ENCODE data around the gene DNAJC5G. TPM values are rescaled to one million over a fixed set of nuclear protein-coding genes. Genes with fewer than 3 reads are reported as not detected.

DNAJC5G gene
- total RNA-seq, 1 experiment from 2014 or later, result not detected

DNA sequence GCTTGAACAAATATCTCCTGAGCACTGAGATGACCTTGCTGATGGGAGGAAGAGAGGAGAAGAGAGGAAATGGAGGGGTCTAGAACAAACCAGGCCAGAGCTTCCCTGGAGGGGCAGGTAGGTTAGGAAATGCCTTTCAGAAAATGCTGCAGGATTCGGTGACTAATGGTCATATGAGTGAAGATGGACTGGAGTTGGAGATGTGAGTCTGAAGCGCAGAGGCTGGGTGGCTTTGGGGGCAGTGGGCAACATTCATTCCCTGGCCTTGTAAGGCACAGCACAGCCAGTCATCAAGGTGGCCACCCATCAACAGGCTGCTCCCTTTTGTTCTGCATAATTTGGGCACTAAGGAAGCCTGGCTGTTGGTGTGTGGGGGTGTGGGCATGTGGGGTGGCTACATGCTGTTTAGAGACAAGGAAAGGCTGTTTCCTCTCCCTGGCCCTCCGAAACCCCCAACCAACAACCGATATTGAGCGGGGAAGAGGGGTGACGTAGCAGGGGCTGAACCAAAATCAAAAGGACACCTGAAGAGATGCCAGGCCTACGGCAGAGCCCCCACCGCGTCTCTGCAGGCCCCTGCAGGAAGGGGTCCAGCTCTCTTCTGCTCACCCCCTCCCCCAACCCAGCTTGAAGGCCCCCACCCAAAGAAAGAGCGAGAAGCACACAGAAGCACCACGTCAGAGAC is 13.8 kb upstream of the DNAJC5G start:
- H2AFZ ChIP-seq, result no peak overlapping the region
- H3K36me3 ChIP-seq (ENCODE audit: low read depth), result no peaks in the 10 kb centered on the region
- H3K9me2 ChIP-seq (ENCODE audit: insufficient read depth), result no peaks in the 10 kb centered on the region
- CTCF ChIA-PET, result no interaction called here
- intact Hi-C loops (cut with micrococcal nuclease; ENCODE audit: unreplicated experiment), result no loop called here
- H3K79me2 ChIP-seq (ENCODE audit: low read depth), result no peaks in the 10 kb centered on the region
- BruUV-seq (replicated peaks), result no TSS peak
- no peaks in the 10 kb centered on the region for H3K9me3 ChIP-seq (ENCODE audit: insufficient read depth, low read depth)
- H3K27me3 ChIP-seq (ENCODE audit: insufficient read depth, low read depth), result peaks cover 70% of the 10 kb centered on the region
- H3K4me2 ChIP-seq, result no peak overlapping the region
- TF ChIP-seq, protein P1, sequence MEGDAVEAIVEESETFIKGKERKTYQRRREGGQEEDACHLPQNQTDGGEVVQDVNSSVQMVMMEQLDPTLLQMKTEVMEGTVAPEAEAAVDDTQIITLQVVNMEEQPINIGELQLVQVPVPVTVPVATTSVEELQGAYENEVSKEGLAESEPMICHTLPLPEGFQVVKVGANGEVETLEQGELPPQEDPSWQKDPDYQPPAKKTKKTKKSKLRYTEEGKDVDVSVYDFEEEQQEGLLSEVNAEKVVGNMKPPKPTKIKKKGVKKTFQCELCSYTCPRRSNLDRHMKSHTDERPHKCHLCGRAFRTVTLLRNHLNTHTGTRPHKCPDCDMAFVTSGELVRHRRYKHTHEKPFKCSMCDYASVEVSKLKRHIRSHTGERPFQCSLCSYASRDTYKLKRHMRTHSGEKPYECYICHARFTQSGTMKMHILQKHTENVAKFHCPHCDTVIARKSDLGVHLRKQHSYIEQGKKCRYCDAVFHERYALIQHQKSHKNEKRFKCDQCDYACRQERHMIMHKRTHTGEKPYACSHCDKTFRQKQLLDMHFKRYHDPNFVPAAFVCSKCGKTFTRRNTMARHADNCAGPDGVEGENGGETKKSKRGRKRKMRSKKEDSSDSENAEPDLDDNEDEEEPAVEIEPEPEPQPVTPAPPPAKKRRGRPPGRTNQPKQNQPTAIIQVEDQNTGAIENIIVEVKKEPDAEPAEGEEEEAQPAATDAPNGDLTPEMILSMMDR (conservative IDR thresholded peaks at IDR 0.05), result no peak
- TF ChIP-seq EZH2 (IDR thresholded peaks at IDR 0.05; ENCODE audit: low read depth), result no peak
- no peak for DNase-seq
- no peaks in the 10 kb centered on the region; the same call in 1 of the 2 replicates for H3F3A ChIP-seq (ENCODE audit: insufficient read depth, low read depth)
- H3K4me1 ChIP-seq (replicated peaks; ENCODE audit: insufficient read depth), result no peaks in the 10 kb centered on the region
- H3K27ac ChIP-seq, result no peak overlapping the region
- POLR2A ChIA-PET (ENCODE audit: unreplicated experiment), result no interaction called here
- no peaks in the 10 kb centered on the region for H4K20me1 ChIP-seq (ENCODE audit: insufficient read depth)
- no peak overlapping the region for H3K4me3 ChIP-seq

DNA sequence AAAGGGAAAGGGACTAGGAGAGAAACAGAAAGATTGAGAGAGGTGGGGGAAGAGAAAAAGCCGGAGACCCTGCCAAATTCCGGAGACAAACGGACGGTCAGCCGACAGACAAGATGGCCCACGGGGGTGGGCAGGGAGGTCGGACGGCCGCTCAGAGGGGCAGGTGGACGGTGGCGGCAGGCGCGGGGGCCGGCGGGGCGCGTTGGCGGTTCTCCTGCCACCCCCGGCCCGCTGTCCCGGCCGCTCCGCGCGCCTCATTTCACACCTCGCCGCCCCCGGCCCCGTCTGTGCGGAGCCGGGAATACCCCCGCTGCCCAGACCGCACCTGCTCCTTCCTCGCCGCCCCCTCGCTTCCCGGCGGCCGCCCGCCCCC is 13.3 kb upstream of the DNAJC5G start:
- H3K4me2 ChIP-seq, result no peak overlapping the region
- H3K4me1 ChIP-seq (replicated peaks; ENCODE audit: insufficient read depth), result no peaks in the 10 kb centered on the region
- no peak for DNase-seq
- H2AFZ ChIP-seq, result no peak overlapping the region
- peaks cover 66% of the 10 kb centered on the region for H3K27me3 ChIP-seq (ENCODE audit: insufficient read depth, low read depth)
- H3K27ac ChIP-seq, result no peak overlapping the region
- intact Hi-C loops (cut with micrococcal nuclease; ENCODE audit: unreplicated experiment), result no loop called here
- ChIA-PET POLR2A (ENCODE audit: unreplicated experiment) (interaction anchor here (0.6 kb wide), 1 partner anchor 230 kb away, joined by 11 read pairs; no protein-coding TSS in a partner anchor), CTCF (interaction anchor here (0.6 kb wide), 1 partner anchor 108 kb away, joined by 7 read pairs; no protein-coding TSS in a partner anchor)
- H3K9me3 ChIP-seq (ENCODE audit: insufficient read depth, low read depth), result no peaks in the 10 kb centered on the region
- no TSS peak for BruUV-seq (replicated peaks)
- H3K9me2 ChIP-seq (ENCODE audit: insufficient read depth), result no peaks in the 10 kb centered on the region
- H3K36me3 ChIP-seq (ENCODE audit: low read depth), result no peaks in the 10 kb centered on the region
- no peaks in the 10 kb centered on the region; the same call in 1 of the 2 replicates for H3F3A ChIP-seq (ENCODE audit: insufficient read depth, low read depth)
- no peaks in the 10 kb centered on the region for H3K79me2 ChIP-seq (ENCODE audit: low read depth)
- H4K20me1 ChIP-seq (ENCODE audit: insufficient read depth), result no peaks in the 10 kb centered on the region
- no peak for TF ChIP-seq EZH2 (IDR thresholded peaks at IDR 0.05; ENCODE audit: low read depth)
- TF ChIP-seq, protein P1 (conservative IDR thresholded peaks at IDR 0.05), result no peak
- no peak overlapping the region for H3K4me3 ChIP-seq

DNA sequence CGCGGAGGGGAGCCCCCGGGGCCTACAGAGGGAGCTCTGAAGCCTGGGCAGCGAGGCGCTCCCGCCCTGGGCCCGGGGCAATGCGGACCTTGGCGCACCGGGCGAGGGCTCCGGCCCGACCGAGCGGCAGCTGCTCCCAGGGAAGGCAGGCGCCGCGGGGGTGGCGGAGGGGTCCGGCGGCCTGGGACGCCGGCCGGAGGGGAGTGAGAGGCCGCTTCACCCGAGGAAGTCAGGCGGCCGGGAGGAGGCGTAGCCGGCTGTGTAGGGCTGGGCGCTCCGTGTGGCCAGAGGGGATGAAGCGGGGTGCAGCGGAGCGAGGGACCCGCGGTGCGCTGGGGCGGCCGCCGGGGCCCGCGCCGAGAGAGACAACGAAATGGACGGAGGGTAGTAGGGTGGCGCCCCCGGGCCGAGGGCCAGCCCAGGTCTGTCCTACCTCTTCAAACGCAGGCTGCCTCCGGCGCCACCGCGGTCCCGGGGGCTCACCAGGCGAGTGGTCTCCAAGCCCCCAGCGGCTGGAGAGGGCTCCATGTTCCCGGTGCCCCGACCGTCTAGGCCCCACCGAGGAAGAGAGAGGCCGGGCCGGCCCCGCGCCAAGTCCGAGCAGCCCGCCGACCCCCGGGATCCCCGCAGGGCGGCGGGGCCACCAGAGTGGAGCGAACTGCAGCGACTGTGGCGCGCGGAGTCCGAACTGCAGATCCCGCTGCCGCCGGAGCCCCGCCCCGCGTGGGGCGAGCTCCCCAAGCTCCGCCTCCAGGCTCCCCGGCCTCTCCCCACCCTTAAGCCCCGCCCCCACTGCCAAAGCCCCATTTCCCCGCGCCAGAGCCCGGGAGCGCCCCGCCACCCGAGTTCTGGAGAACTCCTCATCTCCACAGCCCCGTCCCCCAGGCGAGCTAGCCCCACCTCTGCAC is 12.6 kb upstream of the DNAJC5G start, which contains the start of gene SLC30A3:
Gene SLC30A3 (minus strand): TSS at position 669 of the 908 bp plus-strand sequence. CDS start 141 bp downstream, at position 528.
- H2AFZ ChIP-seq, result peak within 1 kb of the TSS; percentile 62; the same call in 1 of the 2 replicates
- no peaks in the 10 kb centered on the region for H3K4me1 ChIP-seq (replicated peaks; ENCODE audit: insufficient read depth)
- no peak for TF ChIP-seq EZH2 (IDR thresholded peaks at IDR 0.05; ENCODE audit: low read depth)
- TF ChIP-seq, protein P1 (conservative IDR thresholded peaks at IDR 0.05), result no peak
- H4K20me1 ChIP-seq (ENCODE audit: insufficient read depth), result no peaks in the 10 kb centered on the region
- intact Hi-C loops (cut with micrococcal nuclease; ENCODE audit: unreplicated experiment), result no loop called here
- H3K9me2 ChIP-seq (ENCODE audit: insufficient read depth), result no peaks in the 10 kb centered on the region
- ChIA-PET CTCF (interaction anchor here (0.6 kb wide), 1 partner anchor 107 kb away, joined by 7 read pairs; no protein-coding TSS in a partner anchor), POLR2A (ENCODE audit: unreplicated experiment) (interaction anchor here (0.6 kb wide), 1 partner anchor 231 kb away, joined by 11 read pairs; no protein-coding TSS in a partner anchor)
- peak within 1 kb of the TSS; percentile 79 for H3K4me2 ChIP-seq
- H3K9me3 ChIP-seq (ENCODE audit: insufficient read depth, low read depth), result no peaks in the 10 kb centered on the region
- H3K27me3 ChIP-seq (ENCODE audit: insufficient read depth, low read depth), result peaks cover 59% of the 10 kb centered on the region
- DNase-seq, result peak in 1 of 2 experiments; percentile 51
- peak within 1 kb of the TSS; percentile 47; the same call in 1 of the 2 replicates for H3K4me3 ChIP-seq
- no peaks in the 10 kb centered on the region; the same call in 1 of the 2 replicates for H3F3A ChIP-seq (ENCODE audit: insufficient read depth, low read depth)
- no peak within 1 kb of the TSS for H3K27ac ChIP-seq
- no TSS peak for BruUV-seq (replicated peaks)
- H3K36me3 ChIP-seq (ENCODE audit: low read depth), result no peaks in the 10 kb centered on the region
- no peaks in the 10 kb centered on the region for H3K79me2 ChIP-seq (ENCODE audit: low read depth)
